ENCODE measurements around the gene HESX1.

- TF ChIP-seq CTCF (conservative IDR thresholded peaks at IDR 0.05) (peak; percentile 68), ZFX (IDR thresholded peaks at IDR 0.05) (no peak)
Observed at GRCh38 chr3:57221883-57222282, 22.1 kb upstream of the HESX1 start.
